Smooth muscle cell of the brain vasculature (primary cell): ENCODE measurements around the gene RAB11FIP4.

Experiments
- DNase-seq: peaks from one replicate; pipeline ENCODE4 v3.0.0-alpha.2; 2012; ENCODE audit warnings: low read depth, low spot score

RAB11FIP4 gene

GRCh38 chr17:31405890-31406371 is 14.5 kb downstream of the RAB11FIP4 start:
- no peak for DNase-seq

GRCh38 chr17:31408586-31408985 is 17.1 kb downstream of the RAB11FIP4 start:
- no peak for DNase-seq

GRCh38 chr17:31411707-31412285 is 20.3 kb downstream of the RAB11FIP4 start:
- DNase-seq, result no peak

- DNase-seq, result no peak
Observed at GRCh38 chr17:31412511-31412910, 21.0 kb downstream of the RAB11FIP4 start.

DNA sequence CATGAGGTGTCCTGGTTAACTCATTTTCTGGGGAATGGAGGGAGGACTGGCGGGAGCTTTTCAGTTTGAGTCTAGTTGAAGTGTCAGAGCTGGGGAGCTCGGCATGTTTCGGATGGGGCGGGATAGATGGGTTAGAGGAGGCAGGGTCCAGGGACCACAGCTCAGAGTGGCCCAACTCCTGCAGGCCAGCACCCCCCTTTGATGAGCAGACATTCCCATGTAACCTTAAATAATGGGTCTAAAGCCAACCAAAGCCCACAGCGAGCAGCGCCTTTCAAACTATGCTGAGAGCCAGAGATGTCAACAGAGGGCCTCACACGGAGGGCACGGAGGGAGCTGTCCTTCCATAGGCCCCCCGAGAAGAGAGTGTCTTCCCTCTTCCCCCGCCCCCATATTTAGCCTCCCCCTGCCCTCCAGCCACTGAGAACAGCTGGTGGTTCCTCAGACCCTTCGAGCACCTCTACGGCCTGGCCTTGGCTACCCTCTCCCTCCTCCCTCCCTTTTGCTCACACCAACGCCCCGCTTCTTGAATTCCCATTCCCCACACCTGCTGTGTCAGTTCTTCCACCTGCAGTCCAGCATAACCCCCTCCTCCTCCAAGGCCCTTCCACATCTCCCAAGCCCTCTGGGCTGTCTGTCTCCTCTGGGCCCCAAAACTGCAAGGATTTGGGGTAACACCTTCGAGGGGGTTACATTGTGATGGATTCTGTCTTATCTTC is 21.8 kb downstream of the RAB11FIP4 start:
- no peak for DNase-seq

- DNase-seq, result no peak
Observed at GRCh38 chr17:31413874-31414549, 22.5 kb downstream of the RAB11FIP4 start.

GRCh38 chr17:31414550-31414918 is 23.1 kb downstream of the RAB11FIP4 start:
- no peak for DNase-seq

- no peak for DNase-seq
Observed at GRCh38 chr17:31415004-31415454, 23.6 kb downstream of the RAB11FIP4 start.

- no peak for DNase-seq
Observed at GRCh38 chr17:31415640-31416502, 24.4 kb downstream of the RAB11FIP4 start.

DNA sequence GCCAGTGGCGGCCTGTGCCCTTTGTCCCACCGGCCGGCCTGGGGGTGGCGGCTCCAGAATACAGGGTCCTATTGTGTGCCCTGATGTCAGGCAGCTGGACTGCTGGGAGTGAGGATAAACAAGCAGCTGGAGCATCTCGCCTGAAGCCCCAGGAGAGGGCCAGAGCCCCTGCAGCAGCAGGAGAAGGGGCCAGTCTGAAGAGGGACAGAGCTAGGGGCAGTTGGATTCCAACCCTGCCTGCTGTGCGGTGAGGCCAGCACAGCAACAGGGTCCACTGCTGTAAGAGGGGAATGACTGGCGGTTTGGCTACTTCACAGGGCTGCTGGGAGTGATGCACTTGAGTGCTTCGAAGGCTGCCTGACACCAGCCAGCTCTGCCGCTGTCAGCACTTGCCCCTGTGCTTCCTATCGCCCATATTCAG is 25.0 kb downstream of the RAB11FIP4 start:
- DNase-seq, result no peak

DNA sequence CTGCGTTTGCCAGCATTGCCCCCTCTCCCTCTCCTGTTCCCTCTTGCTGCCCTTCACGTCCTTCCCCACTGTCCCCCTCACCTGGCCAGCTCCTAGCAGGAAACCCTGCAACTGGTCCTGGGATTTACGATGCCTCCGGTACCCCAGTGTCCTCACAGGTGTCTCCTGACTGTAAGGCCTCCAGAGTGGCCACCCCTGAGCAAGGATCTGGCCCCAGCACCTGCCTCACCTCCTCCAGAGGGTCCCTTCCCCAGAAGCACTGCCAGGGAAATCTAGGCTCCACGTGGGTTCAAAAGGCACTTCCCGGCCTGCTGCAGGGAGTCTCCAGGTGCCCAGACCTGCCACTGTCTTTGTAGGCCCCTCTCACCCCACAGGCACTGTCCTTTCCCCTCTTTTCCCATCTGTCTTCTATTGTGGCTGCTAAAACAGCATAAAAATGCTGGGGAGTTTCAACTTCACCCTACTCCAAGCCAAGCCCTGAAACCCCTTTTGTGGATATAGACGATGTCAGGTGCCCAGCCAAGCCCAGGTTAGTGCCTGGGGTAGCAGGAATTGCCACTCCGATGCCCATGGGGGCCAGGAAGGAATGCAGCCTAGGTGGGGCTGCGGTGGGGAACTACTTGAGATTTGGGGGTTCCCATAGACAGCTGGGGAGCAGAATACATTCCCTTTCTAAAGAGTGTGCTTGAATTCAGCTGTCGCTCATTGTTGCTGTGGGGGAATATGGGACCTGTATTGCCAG is 25.7 kb downstream of the RAB11FIP4 start:
- no peak for DNase-seq

GRCh38 chr17:31418773-31419350 is 27.4 kb downstream of the RAB11FIP4 start:
- no peak for DNase-seq

DNA sequence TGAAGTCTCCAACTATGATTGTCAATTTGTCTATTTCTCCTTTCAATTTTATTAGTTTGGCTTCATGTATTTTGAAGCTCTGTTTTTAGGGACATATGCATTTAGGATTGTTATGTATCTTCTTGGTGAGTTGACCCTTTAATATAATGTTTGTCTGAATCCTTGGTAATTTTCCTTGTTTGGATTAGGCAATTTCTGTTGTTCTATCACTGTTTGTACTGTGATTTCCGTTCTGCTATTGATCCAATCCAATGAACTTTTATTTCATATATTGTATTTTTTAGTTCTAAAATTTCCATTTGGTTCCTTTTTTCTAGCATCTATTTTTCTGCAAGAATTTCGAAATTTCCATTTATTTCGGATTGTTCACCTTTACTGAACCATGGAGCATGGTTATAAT is 31.0 kb downstream of the RAB11FIP4 start:
- DNase-seq, result no peak

DNA sequence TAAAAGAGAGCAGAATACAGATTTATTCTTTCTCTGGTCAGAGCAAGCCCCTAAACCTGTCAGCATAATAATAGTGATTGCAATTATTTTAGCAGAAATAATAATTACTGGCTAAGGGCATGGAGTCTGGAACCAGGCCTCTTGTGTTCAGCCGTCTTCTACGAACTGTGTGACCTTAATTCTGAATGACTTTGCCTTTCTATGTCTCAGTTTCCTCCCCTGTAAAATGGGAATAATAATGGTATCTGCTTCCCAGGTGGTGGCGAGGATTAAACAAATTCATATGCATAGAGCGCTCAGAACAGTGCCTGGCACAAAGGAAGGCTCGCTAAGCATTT is 33.4 kb downstream of the RAB11FIP4 start:
- DNase-seq, result no peak

DNA sequence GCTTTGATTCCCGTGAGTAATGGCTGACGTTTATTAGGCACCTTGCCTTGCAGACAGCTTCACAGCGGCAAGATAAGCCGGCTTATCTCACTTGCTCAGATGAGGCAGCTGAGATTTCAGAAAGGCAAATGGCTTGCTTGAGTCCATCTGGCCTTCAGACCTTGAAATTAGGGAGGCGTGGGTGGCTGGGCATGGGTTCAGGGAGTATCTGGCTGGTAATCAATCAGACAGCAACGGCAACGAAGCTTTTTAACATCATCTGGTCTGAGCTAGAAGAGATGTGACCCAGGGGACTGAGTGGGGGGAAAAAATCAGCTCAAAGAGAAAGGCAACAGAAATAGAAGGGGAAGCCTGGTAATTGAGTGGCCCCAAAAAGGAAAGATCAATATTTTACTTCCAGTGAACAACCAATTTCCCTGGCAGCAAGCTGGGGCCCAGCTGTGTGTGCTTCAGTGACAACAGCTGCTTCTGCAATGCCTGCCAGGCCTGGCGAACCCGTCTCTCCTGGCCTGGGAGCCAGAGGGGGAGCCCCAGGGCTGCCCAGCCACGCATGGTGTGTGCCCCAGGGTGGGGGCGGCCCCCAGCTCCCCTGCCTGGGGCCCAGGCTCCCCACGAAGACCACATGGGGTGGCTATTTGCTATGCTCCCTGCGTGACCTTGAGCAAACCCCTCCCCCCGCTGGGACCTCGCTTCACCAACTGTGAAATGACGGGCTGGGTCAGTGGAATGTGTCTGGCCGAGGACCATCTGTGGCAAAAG is 34.0 kb downstream of the RAB11FIP4 start:
- DNase-seq, result no peak

DNA sequence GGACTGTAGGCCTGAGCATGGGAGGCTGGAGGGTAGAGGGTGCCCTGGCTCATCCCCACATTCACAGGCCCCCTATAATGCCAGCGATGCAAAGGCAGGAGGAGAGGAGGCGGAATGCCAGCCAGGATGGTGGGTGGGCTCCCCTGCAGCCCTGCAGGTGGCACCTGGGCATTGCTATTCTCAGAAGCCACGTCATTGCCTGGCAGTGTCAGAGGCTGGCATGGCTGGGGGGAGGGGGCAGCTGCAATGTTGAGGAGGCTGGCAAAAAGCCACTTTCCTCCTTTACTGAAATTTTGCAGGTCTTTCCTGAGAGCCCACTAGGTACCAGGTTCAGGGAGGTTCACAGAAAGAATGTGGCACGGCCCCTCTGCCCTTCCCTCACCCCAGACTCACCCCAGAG is 36.2 kb downstream of the RAB11FIP4 start:
- no peak for DNase-seq

- no peak for DNase-seq
Observed at GRCh38 chr17:31428111-31428510, 36.6 kb downstream of the RAB11FIP4 start.

DNA sequence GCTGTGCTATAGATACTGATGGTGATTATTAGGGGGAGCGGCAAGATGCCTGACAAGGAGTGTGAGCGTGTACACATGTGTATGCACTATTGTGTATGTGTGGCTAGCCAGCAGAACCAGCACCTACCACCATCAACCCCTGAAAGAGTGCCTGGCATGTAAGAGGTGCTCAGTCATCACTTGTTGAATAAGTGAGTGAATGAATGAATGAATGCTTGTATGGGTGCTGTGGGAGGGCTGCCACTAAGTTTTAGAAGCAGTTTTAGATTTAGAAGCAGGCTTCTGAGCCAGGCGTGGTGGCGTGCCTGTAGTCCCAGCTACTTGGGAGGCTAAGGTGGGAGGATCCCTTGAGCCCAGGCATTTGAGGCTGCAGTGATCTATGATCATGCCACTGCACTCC is 37.0 kb downstream of the RAB11FIP4 start:
- DNase-seq, result no peak

DNA sequence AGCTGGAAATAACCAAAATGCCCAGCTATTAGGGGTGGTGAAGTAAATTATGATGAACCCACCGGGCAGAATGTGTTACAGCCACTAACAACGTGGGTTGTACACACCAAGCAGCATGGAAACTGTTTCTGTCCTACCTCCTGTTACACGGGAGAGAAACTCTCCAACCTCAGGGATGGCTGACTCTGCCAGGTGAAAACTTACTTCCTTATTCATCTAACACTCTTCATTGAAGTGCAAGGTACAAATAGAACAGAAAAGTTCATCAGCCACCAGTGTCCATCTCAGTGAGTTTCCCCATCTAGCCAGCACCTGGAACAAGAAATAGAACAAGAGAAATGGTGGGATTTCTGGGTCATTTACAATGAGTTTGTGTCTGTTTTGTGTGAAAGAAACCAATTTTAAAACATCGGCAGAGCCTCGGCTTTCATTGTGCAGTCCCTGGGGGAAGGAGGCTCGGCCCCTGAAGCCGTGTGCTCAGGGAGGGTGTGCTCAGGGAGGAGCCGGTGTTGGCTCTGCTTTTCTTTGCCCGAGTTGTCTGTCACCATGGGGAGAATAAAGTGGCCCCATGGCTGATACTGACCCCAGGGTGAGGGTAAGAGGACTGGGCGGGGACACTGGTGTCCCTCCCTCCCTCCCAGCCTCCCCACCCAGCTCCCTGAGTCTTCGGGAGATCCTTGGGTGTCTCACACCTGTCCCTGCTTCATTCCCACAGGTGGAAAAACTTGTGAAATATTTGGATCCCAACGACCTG is 39.8 kb downstream of the RAB11FIP4 start:
- DNase-seq, result no peak
